IMR-90 (cell line): ENCODE results near the gene MEIG1. TPM values are rescaled to one million over a fixed set of nuclear protein-coding genes. Genes with fewer than 3 reads are reported as not detected.

Experiments used
- ATAC-seq: fragments of 200-7000 bp; cut with Tn5 transposase; 2 replicates; pipeline ENCODE4 v1.9.1; 2020; ENCODE audit warnings: low read depth, mild to moderate bottlenecking, moderate library complexity
- BruUV-seq: library from RNA; stranded (reverse); fragments of 400-500 nt; replicated peaks from 2 replicates; lab custom pipeline; 2021; lab: Mats Ljungman, UMichigan
- CTCF ChIA-PET: fragments of 300-600 bp; formaldehyde crosslinking; extraction: SDS; loops from one replicate; lab custom pipeline; 2021; ENCODE audit warnings: antibody characterized with exemption; lab: Yijun Ruan, JAX
- POLR2A ChIA-PET: fragments of 300-600 bp; sonication (Branson Sonifier 250); formaldehyde crosslinking; loops from one replicate; lab custom pipeline; 2022; ENCODE audit warnings: antibody characterized with exemption; ENCODE audit not compliant: unreplicated experiment; lab: Charles Lee
- DNase-seq: peaks from one replicate; pipeline ENCODE4 v3.0.0; 2013
- H2AFZ ChIP-seq: replicated peaks from 2 replicates; pipeline ENCODE3; 2013; ENCODE audit warnings: low read length, mild to moderate bottlenecking; ENCODE audit not compliant: poor library complexity
- H2AK5ac ChIP-seq: 2 replicates; pipeline ENCODE4 v1.6.1; 2013; ENCODE audit warnings: low read depth, low read length, inconsistent platforms
- H2AK9ac ChIP-seq: replicated peaks from 2 replicates; pipeline ENCODE3; 2013; ENCODE audit warnings: mild to moderate bottlenecking, low read depth, low read length, moderate library complexity; ENCODE audit not compliant: poor library complexity
- H2BK120ac ChIP-seq: 2 replicates; pipeline ENCODE4 v1.6.1; 2013; ENCODE audit warnings: low read depth, low read length, inconsistent platforms
- H2BK15ac ChIP-seq: 3 replicates; pipeline ENCODE4 v1.6.1; 2013; ENCODE audit warnings: low read depth, low read length, inconsistent platforms
- H2BK20ac ChIP-seq: 2 replicates; pipeline ENCODE4 v1.6.1; 2013; ENCODE audit warnings: low read depth, mild to moderate bottlenecking, inconsistent platforms, low read length, moderate library complexity
- H2BK5ac ChIP-seq: 2 replicates; pipeline ENCODE4 v1.6.1; 2013; ENCODE audit warnings: mild to moderate bottlenecking, low read depth, low read length, inconsistent platforms; ENCODE audit not compliant: poor library complexity, severe bottlenecking
- H3K14ac ChIP-seq: replicated peaks from 2 replicates; pipeline ENCODE4 v1.6.1; 2013; ENCODE audit warnings: low read depth, low read length, inconsistent platforms
- H3K18ac ChIP-seq: 2 replicates; pipeline ENCODE4 v1.6.1; 2013; ENCODE audit warnings: low read depth, low read length, control low read depth
- H3K23ac ChIP-seq: 2 replicates; pipeline ENCODE4 v1.6.1; 2013; ENCODE audit warnings: low read depth, low read length, inconsistent platforms
- H3K27ac ChIP-seq: 2 replicates; pipeline ENCODE4 v1.5.1; 2013; ENCODE audit warnings: mild to moderate bottlenecking, control low read depth, low read length; ENCODE audit not compliant: insufficient read depth
- H3K27me3 ChIP-seq: 2 replicates; pipeline ENCODE4 v1.6.1; 2013; ENCODE audit warnings: low read length; ENCODE audit not compliant: control insufficient read depth, insufficient read depth
- H3K36me3 ChIP-seq: 2 replicates; pipeline ENCODE4 v1.6.1; 2013; ENCODE audit warnings: low read length, mixed read lengths; ENCODE audit not compliant: control insufficient read depth, insufficient read depth
- H3K4ac ChIP-seq: 2 replicates; pipeline ENCODE4 v1.6.1; 2013; ENCODE audit warnings: low read depth, low read length, inconsistent platforms
- H3K4me1 ChIP-seq: 2 replicates; pipeline ENCODE4 v1.6.1; 2013; ENCODE audit warnings: low read length, mixed read lengths; ENCODE audit not compliant: control insufficient read depth, insufficient read depth
- H3K4me2 ChIP-seq: 2 replicates; pipeline ENCODE4 v1.6.1; 2013; ENCODE audit warnings: low read depth, mild to moderate bottlenecking, control low read depth, low read length, moderate library complexity
- H3K4me3 ChIP-seq: 2 replicates; pipeline ENCODE4 v1.5.1; 2013; ENCODE audit warnings: low read depth, mild to moderate bottlenecking, control low read depth, low read length, moderate library complexity; ENCODE audit not compliant: insufficient read depth
- H3K56ac ChIP-seq: 2 replicates; pipeline ENCODE4 v1.6.1; 2013; ENCODE audit warnings: low read length, inconsistent platforms; ENCODE audit not compliant: insufficient read depth; ENCODE audit errors: extremely low read depth
- H3K79me1 ChIP-seq, 2 experiments: 2 replicates each; pipeline ENCODE4 v1.6.1; 2013; ENCODE audit warnings: low read length in 2 of 2, inconsistent platforms in 1 of 2, low read depth in 1 of 2
- H3K9ac ChIP-seq: 2 replicates; pipeline ENCODE4 v1.6.1; 2013; ENCODE audit warnings: low read depth, low read length, control low read depth
- H3K9me1 ChIP-seq: 2 replicates; pipeline ENCODE4 v1.6.1; 2013; ENCODE audit warnings: low read length, inconsistent platforms; ENCODE audit not compliant: insufficient read depth
- H3K9me3 ChIP-seq: 2 replicates; pipeline ENCODE4 v1.6.1; 2013; ENCODE audit warnings: low read length; ENCODE audit not compliant: control insufficient read depth, insufficient read depth
- H4K20me1 ChIP-seq: 2 replicates; pipeline ENCODE4 v1.6.1; 2013; ENCODE audit warnings: low read length, inconsistent platforms; ENCODE audit not compliant: insufficient read depth
- H4K5ac ChIP-seq: 2 replicates; pipeline ENCODE4 v1.6.1; 2013; ENCODE audit warnings: mild to moderate bottlenecking, low read depth, low read length, control low read depth
- H4K8ac ChIP-seq, 2 experiments: 2 replicates each; pipeline ENCODE4 v1.6.1; 2013; ENCODE audit warnings: low read depth in 2 of 2, low read length in 2 of 2, control low read depth in 1 of 2, inconsistent platforms in 1 of 2
- H4K91ac ChIP-seq: 2 replicates; pipeline ENCODE4 v1.6.1; 2013; ENCODE audit warnings: low read depth, low read length, inconsistent platforms; ENCODE audit not compliant: insufficient read depth
- BHLHE40 ChIP-seq: fragments of 150-350 bp; IDR thresholded peaks from 2 replicates; pipeline ENCODE4 v1.6.1; 2016; ENCODE audit warnings: mild to moderate bottlenecking, low read depth, low read length
- CEBPB ChIP-seq: IDR thresholded peaks from 2 replicates; pipeline ENCODE4 v1.6.1; 2012; ENCODE audit warnings: low read depth, low read length, improper control_type of control experiment
- CHD1 ChIP-seq: IDR thresholded peaks from 2 replicates; pipeline ENCODE4 v1.6.1; 2012; ENCODE audit warnings: low read depth, low read length, improper control_type of control experiment
- FOS ChIP-seq: fragments of 150-350 bp; IDR thresholded peaks from 2 replicates; pipeline ENCODE4 v1.6.1; 2016; ENCODE audit warnings: low read depth, low read length
- MAFK ChIP-seq: IDR thresholded peaks from 2 replicates; pipeline ENCODE4 v1.6.1; 2012; ENCODE audit warnings: low read depth, low read length, improper control_type of control experiment
- MAZ ChIP-seq: IDR thresholded peaks from 2 replicates; pipeline ENCODE4 v1.6.1; 2012; ENCODE audit warnings: low read depth, mild to moderate bottlenecking, low read length, improper control_type of control experiment, moderate library complexity, borderline replicate concordance
- MXI1 ChIP-seq: IDR thresholded peaks from 2 replicates; pipeline ENCODE4 v1.6.1; 2012; ENCODE audit warnings: low read depth, mild to moderate bottlenecking, low read length, moderate library complexity, borderline replicate concordance
- NFE2L2 ChIP-seq: fragments of 150-350 bp; IDR thresholded peaks from 2 replicates; pipeline ENCODE4 v1.6.1; 2016; ENCODE audit warnings: low read depth, mild to moderate bottlenecking, low read length
- POLR2A ChIP-seq: IDR thresholded peaks from 2 replicates; pipeline ENCODE4 v1.6.1; 2012; ENCODE audit warnings: mild to moderate bottlenecking, low read depth, low read length
- RAD21 ChIP-seq: IDR thresholded peaks from 2 replicates; pipeline ENCODE4 v1.6.1; 2012; ENCODE audit warnings: low read length, improper control_type of control experiment
- RCOR1 ChIP-seq: IDR thresholded peaks from 2 replicates; pipeline ENCODE4 v1.6.1; 2012; ENCODE audit warnings: mild to moderate bottlenecking, low read length, improper control_type of control experiment; ENCODE audit not compliant: insufficient replicate concordance
- RFX5 ChIP-seq: IDR thresholded peaks from 2 replicates; pipeline ENCODE4 v1.8.0; 2012; ENCODE audit warnings: low read depth, mild to moderate bottlenecking, low read length, moderate library complexity
- SMC3 ChIP-seq: fragments of 150-350 bp; IDR thresholded peaks from 2 replicates; pipeline ENCODE4 v1.6.1; 2016; ENCODE audit warnings: low read depth, mild to moderate bottlenecking, antibody characterized with exemption, low read length, moderate library complexity
- WGBS, 2 experiments: methylation state at CpG; one replicate each; pipeline versions ENCODE4 v1.1.5 to v1.1.7; 2013; ENCODE audit warnings: missing lambda C conversion rate in 2 of 2; ENCODE audit not compliant: insufficient read length in 1 of 2; ENCODE audit errors: extremely low coverage in 2 of 2; 5-methylcytosine and 5-hydroxymethylcytosine counted together
- dilution Hi-C: fragments of 300-500 bp; cut with HindIII; formaldehyde crosslinking; loops from one replicate; pipeline ENCODE4 v1.14.3; 2018; ENCODE audit warnings: low sequenced_read_pairs; ENCODE audit not compliant: unreplicated experiment
- in situ Hi-C: fragments of 300-500 bp; cut with MboI; formaldehyde crosslinking; loops from 3 replicates; pipeline ENCODE4 v1.14.3; 2019; ENCODE audit warnings: low sequenced_read_pairs, inconsistent platforms, mixed read lengths
- intact Hi-C: fragments of 100-400 bp; cut with micrococcal nuclease; formaldehyde crosslinking; loops from 2 replicates; pipeline ENCODE4 v1.10.0; 2022
- polyA plus RNA-seq, 3 experiments: library from polyadenylated mRNA; depleted of rRNA; stranded (reverse); fragments of >200 nt; gene quantifications; 2 replicates each; pipeline ENCODE4 v1.2.3, GENCODE V29; 2012; ENCODE audit warnings: low replicate concordance in 1 of 3
- total RNA-seq: library from RNA; depleted of rRNA; stranded (reverse); fragments of >200 nt; gene quantifications from 2 replicates; pipeline ENCODE4 v1.2.3, GENCODE V29; 2012
- TF ChIP-seq, protein P1 (sequence below): fragments of 150-350 bp; IDR thresholded peaks from 2 replicates; pipeline ENCODE4 v1.6.1; 2017; ENCODE audit warnings: mild to moderate bottlenecking, antibody characterized with exemption, low read length, low read depth
- TF ChIP-seq, protein P2 (sequence below): conservative IDR thresholded peaks from 2 replicates; pipeline ENCODE4 v1.5.1; 2012; ENCODE audit warnings: mild to moderate bottlenecking, low read depth, low read length, improper control_type of control experiment
- TF ChIP-seq, protein P3 (sequence below): fragments of 150-350 bp; IDR thresholded peaks from 2 replicates; pipeline ENCODE4 v1.6.1; 2016; ENCODE audit warnings: low read depth, mild to moderate bottlenecking, low read length, moderate library complexity, borderline replicate concordance

Gene MEIG1
- total and polyA plus RNA-seq, 2 of the 4 experiments (the other 2 are of a cell fraction): not detected

DNA sequence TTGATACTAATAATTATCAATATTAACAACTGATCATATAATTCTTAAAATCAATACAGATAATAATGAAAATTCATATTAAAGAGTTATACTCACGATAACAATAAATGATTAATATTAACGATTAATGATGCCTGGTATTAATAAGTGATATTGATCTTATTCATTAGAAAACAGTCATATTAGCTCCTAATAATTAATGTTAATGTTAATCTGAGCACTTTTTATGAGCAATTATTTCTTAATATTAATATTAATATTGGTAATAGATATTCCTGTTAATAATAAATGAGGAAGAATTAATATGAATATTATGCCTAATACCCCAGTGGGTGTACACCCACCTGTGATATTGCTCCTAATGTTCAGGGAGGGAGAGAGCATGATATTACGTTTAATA, 23.6 kb downstream of the MEIG1 start:
- Histone ChIP-seq H2AFZ (no peak overlapping the region), H2BK120ac (no peak overlapping the region), H3K14ac (no peak overlapping the region), H3K4me3 (no peak overlapping the region), H3K9me3 (no peaks in the 10 kb centered on the region), H4K20me1 (no peaks in the 10 kb centered on the region), H3K23ac (no peak overlapping the region), H2BK5ac (no peak overlapping the region), H3K27ac (no peak overlapping the region), H3K9me1 (no peaks in the 10 kb centered on the region), H2BK15ac (no peak overlapping the region), H3K27me3 (0 out of 2 replicates have a peak, but pooled peaks cover 2% of the 10 kb centered on the region), H4K91ac (no peak overlapping the region), H3K4me2 (no peak overlapping the region), H3K56ac (no peak overlapping the region), H2BK20ac (no peak overlapping the region), H4K5ac (no peak overlapping the region), H3K36me3 (no peaks in the 10 kb centered on the region), H2AK5ac (no peak overlapping the region), H3K4ac (no peak overlapping the region), H3K79me1 (no peaks in the 10 kb centered on the region), H3K4me1 (no peaks in the 10 kb centered on the region), H2AK9ac (no peak overlapping the region), H3K18ac (no peak overlapping the region), H4K8ac (no peak overlapping the region), H3K9ac (no peak overlapping the region)
- WGBS, 2 experiments: no CpG with 5 or more reads among the region's 3 CpGs
- dilution Hi-C loops (no loop called here), in situ Hi-C loops (no loop called here), intact Hi-C loops (no loop called here)
- ChIA-PET POLR2A (no interaction called here), CTCF (no interaction called here)
- no peak for TF ChIP-seq CEBPB
- TF ChIP-seq FOS: no peak
- TF ChIP-seq, protein P1, sequence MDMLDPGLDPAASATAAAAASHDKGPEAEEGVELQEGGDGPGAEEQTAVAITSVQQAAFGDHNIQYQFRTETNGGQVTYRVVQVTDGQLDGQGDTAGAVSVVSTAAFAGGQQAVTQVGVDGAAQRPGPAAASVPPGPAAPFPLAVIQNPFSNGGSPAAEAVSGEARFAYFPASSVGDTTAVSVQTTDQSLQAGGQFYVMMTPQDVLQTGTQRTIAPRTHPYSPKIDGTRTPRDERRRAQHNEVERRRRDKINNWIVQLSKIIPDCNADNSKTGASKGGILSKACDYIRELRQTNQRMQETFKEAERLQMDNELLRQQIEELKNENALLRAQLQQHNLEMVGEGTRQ: no peak
- no peak for TF ChIP-seq MXI1
- no peak for TF ChIP-seq RFX5
- TF ChIP-seq, protein P2, sequence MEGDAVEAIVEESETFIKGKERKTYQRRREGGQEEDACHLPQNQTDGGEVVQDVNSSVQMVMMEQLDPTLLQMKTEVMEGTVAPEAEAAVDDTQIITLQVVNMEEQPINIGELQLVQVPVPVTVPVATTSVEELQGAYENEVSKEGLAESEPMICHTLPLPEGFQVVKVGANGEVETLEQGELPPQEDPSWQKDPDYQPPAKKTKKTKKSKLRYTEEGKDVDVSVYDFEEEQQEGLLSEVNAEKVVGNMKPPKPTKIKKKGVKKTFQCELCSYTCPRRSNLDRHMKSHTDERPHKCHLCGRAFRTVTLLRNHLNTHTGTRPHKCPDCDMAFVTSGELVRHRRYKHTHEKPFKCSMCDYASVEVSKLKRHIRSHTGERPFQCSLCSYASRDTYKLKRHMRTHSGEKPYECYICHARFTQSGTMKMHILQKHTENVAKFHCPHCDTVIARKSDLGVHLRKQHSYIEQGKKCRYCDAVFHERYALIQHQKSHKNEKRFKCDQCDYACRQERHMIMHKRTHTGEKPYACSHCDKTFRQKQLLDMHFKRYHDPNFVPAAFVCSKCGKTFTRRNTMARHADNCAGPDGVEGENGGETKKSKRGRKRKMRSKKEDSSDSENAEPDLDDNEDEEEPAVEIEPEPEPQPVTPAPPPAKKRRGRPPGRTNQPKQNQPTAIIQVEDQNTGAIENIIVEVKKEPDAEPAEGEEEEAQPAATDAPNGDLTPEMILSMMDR: no peak
- TF ChIP-seq BHLHE40: no peak
- no peak for TF ChIP-seq RAD21
- no peak for TF ChIP-seq MAZ
- no peak for TF ChIP-seq SMC3
- no peak for TF ChIP-seq NFE2L2
- TF ChIP-seq POLR2A: no peak
- no peak for TF ChIP-seq CHD1
- TF ChIP-seq, protein P3, sequence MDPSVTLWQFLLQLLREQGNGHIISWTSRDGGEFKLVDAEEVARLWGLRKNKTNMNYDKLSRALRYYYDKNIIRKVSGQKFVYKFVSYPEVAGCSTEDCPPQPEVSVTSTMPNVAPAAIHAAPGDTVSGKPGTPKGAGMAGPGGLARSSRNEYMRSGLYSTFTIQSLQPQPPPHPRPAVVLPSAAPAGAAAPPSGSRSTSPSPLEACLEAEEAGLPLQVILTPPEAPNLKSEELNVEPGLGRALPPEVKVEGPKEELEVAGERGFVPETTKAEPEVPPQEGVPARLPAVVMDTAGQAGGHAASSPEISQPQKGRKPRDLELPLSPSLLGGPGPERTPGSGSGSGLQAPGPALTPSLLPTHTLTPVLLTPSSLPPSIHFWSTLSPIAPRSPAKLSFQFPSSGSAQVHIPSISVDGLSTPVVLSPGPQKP: no peak
- no peak for TF ChIP-seq RCOR1
- no peak for TF ChIP-seq MAFK
- BruUV-seq: no TSS peak
- DNase-seq (no peak), ATAC-seq (no peak)
